GM18868 (cell line): ENCODE results near the gene ATIC.
A peak's percentile ranks its signal among the peaks of the same experiment; 100 is the strongest.

ENCODE experiments used
- ATAC-seq: cut with Tn5 transposase; IDR thresholded peaks from one replicate; pipeline ENCODE4 v1.9.1; 2021; ENCODE audit warnings: mild to moderate bottlenecking, moderate library complexity; ENCODE audit not compliant: unreplicated experiment

The ATIC gene

GRCh38 chr2:215311625-215312396 lies at the start of gene ATIC:
Gene ATIC, plus strand, starts transcription at chr2:215312059. Its CDS starts 84 bp downstream, at chr2:215312143.
- ATAC-seq: peak; percentile 99

DNA sequence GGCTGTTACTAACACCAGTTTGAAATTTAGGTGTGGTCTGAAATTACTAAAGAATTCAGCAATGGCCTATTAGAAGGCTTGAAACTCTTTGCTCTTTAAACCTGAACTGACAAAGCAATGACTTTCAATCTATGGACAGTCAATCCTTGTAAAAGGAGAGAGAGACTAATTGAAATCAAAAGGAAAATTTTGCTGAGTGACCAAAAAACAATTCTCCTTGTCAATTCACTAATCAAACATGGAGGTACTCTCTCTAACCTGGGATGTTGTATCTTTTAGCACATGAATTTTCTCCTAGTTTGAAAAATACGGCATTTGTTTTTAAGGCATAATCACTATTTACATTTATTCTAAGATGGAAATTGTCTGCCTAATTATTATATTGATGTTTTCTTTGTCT lies 49.6 kb upstream of the ATIC start:
- ATAC-seq: no peak

- ATAC-seq: no peak
These were observed 49.0 kb upstream of the ATIC start for GRCh38 chr2:215262741-215263362.

DNA sequence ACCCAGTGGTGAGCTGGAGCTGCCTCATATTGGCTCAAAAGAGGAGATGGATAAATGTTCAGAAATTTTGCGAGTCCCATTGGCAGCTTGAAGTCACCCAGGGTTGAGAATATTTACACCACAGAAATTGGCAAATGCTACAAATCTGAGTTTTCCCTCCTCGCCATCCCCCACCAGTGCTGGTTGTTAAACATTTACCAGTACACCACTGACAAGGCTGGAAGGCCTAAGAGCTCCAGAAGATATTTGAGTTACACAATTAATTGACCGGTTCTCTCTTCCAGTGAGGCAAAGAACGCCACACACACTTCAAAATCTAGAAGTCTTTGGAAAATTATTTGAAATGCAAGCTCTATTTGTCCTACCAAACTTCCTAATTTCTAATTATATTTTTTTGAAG lies 47.5 kb upstream of the ATIC start:
- no peak for ATAC-seq

GRCh38 chr2:215269397-215270117 lies 42.3 kb upstream of the ATIC start:
- peak; percentile 55 for ATAC-seq

DNA sequence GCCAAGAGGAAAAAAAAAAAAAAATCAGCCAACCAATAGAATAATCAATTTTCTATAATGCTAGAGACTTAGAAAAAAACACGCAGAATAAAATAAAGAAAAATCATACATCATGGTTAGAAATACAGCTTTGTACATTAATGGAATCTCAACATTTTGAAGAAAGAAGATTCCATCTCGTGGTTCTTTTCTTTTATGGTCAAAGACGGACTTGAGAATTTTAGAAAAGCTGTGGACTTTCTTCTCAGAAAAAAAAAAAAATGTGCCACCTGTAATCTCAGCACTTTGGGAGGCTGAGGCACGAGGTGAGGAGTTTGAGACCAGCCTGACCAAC lies 41.8 kb upstream of the ATIC start:
- no peak for ATAC-seq

DNA sequence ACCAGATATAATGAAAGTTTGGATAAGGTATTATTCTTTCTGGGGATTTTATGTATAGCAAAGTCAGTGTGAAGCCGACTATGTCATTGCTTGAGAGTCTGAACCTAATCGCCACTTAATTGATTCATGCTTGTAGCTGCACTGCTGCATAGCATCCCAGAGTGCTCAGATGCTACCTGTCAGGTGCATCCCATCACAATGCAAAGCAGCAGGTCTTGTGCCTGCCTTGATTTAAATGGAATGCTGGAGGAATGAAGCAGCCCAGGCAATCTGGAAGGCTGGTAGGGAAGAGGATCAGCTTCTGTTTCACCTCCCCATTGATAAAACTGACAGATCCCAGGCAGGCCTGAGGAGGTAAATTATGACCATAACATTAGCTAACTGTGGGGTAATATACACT lies 40.4 kb upstream of the ATIC start:
- no peak for ATAC-seq

DNA sequence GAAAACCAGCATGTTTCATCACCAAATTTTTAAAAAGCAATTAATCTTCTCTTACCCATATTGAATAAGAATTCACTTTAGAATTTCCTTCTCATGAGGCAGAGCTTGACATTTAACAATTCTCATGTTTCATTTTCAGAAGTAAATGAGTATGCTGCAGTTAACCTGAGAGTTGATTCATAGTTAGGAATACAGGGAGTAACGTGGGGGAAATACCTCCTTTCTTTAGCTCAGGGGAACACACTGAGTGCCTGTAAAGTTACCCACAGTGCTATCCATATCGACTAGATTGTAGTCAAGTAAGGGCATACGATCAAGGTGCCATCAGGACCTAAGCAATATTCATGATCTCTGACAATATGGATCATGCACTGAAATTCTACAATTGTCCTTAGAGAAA lies 38.9 kb upstream of the ATIC start:
- peak; percentile 66 for ATAC-seq

- no peak for ATAC-seq
These were observed 37.0 kb upstream of the ATIC start for GRCh38 chr2:215274829-215275228.

GRCh38 chr2:215275824-215276223 lies 36.0 kb upstream of the ATIC start:
- ATAC-seq: no peak

DNA sequence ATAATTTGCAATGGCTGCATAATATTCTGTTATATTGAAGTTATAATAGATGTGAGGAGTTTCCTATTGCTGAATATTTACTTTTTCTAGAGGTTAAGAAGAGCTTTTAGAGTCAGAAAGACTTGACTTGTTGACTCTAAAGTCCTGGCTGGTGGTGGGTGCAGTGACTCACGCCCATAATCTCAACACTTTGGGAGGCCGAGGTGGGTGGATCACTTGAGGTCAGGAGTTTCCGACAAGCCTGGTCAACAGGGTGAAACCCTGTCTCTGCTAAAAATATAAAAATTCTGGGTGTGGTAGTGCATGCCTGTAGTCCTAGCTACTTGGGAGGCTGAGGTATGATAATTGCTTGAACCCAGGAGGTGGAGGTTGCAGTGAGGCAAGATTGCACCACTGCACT lies 33.9 kb upstream of the ATIC start:
- no peak for ATAC-seq

DNA sequence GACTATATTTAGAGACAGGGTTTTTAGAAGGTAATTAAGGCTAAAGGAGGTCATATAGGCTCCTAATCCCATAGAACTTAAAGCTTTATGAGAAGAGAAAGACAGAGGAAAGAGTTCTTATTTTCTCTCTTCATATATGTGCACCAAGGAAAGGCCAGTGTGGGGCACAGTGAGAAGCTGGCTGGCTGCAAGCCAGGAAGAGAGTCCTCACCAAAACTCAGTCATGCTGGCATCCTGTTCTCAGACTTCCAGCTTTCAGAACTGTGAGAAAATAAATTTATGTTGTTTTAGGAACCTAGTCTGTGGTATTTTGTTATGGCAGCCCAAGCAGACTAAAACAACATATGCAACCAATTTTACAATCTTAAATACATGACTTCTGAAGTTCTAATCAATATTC lies 31.5 kb upstream of the ATIC start:
- ATAC-seq: peak; percentile 92

DNA sequence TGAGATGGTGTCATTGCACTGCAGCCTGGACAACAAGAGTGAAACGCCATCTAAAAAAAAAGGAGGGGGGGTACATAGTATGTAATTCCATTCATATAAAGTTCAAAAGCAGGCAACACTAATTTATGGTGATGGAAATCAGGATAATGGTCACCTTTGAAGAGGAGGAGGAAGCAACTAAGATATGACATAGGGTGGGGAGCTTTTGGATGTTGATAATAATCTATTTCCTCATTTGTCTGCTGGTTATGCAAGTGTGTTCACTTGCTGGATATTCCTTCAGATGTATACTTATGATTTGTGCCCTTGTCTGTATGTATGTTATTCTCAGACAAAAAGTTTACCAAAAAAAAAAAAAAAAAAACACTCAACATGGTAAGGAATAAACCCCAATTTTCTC lies 28.6 kb upstream of the ATIC start:
- no peak for ATAC-seq

- no peak for ATAC-seq
These were observed 25.6 kb upstream of the ATIC start for GRCh38 chr2:215286309-215286708.

DNA sequence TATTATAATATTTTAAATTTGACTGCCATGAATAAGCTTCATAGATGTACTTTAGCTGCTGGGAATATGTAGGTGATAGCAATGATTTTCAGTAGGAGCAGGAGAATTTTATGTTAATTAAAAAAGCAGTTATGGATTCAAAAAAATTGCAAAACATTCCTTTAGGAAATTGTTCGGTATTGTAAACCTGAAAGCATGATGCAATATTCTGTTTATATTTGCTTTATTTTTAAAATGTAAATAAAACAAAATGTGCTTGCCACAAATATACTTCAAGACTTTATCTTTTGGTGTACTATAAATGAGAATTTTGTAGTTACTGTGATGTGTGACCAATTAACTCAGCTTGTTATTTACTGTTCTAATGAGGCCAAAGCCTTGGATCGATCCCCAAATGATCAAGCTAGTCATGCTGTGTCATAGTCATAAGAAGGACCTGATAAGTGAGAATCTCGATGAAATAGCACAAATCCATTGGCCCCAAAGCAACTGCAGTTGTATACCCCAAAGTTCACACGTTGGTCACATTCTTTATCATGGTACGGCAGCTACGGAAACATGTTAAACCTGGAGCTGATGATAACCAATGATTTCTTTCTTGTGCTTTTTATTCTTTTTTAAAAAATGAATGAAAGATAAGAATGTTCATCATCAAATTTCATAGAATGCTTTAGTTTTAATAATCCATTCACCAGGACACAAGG lies 23.6 kb upstream of the ATIC start:
- ATAC-seq: no peak

DNA sequence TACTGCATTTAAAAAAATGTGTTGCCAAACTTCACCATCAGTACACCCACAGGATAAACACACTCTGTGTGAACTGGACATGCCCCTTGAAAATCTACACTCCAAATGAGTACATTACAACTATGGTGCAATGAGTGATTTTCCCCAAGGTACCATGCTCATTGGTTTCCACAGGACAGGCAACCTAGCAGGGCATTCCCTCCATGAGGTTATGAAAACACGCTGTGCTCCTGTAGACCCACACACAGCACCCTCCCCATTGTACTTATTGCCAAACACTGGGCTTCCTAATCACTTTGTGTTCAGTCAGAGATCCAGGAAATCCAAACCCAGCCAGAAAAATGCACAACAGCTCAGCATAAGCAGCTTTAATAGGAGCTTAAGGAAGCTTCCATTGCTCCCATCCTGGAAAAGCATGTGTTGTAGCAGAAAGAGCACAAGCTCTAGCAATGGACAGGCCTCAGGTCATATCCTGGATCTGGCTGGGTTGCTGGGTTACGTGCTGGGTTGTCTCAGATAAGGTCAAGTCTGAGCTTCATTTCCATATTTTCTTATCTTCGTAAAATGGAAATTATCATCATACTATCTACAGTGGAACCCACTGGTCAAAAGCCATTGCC lies 20.8 kb upstream of the ATIC start:
- no peak for ATAC-seq

- ATAC-seq: no peak
These were observed 18.0 kb upstream of the ATIC start for GRCh38 chr2:215293879-215294278.

DNA sequence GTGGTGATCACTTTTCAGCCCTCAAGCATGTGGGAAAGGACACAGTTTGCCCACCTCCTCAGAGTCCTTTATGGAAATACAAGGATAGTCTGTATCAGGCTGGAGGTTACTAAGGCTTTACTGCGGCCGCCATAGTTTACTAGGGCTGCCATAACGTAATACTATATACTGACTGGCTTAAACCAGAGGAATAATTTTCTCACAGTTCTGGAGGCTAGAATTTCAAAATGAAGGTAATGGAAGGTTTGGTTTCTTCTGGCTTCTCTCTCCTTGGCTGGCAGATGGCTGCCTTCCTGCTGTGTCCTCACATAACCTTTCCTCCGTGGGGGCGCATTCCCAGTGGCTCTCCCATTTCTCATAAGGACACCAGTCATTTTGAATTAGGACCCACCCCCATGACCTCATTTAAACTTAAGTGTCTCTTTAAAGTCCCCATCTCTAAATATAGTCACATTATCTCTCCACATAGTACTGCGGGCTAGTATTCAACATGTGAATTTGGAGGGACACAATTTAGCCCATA lies 12.5 kb upstream of the ATIC start:
- ATAC-seq: no peak

GRCh38 chr2:215301994-215302393 lies 9.9 kb upstream of the ATIC start:
- ATAC-seq: no peak

DNA sequence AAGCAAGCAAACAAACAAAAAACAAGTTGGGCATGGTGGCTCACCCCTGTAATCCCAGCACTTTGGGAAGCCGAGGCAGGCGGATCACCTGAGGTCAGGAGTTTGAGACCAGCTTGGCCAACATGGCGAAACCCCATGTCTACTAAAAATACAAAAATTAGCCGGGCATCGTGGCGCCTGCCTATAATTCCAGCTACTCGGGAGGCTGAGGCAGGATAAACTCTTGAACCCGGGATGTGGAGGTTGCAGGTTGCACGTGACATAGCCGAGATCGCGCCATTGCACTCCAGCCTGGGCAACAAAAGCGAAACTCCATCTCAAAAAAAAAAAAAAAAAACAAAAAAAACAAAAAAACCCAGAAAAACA lies 617 bp upstream of the ATIC start:
- ATAC-seq: peak; percentile 22

DNA sequence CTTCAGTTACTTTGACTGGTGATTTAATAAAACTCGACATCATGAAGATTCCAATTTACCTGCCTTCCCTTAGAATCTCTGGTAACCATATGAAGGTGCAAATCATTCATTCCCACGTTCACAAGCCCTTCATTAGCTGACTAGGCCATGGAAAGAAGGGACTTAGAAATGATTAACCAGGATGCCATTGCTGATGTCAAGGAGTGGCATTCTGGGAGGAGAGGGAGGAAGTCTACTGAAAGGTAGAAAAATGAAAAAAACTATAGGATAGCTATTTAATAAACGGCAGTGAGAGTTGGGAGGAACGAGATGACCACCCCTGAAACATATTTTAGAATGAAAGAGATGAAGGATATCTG lies 1.4 kb downstream of the ATIC start:
- ATAC-seq: no peak
